ENCODE data around the gene ZNF451. TPM values are rescaled to one million over a fixed set of nuclear protein-coding genes. Genes with fewer than 3 reads are reported as not detected.
A peak's percentile ranks its signal among the peaks of the same experiment; 100 is the strongest.

ZNF451 gene
- total RNA-seq, 2 donors from 2014 or later: 58.1 to 72.5 TPM

GRCh38 chr6:57094689-57095088, 4.7 kb downstream of the ZNF451 start:
- Mint-ChIP-seq H3K36me3 (ENCODE audit: low read depth) (peaks cover 38% of the 10 kb centered on the region), H3K27me3 (ENCODE audit: insufficient read depth) (no peaks in the 10 kb centered on the region), H3K9me3 (no peaks in the 10 kb centered on the region), H3K27ac (no peak overlapping the region), H3K4me1 (peaks cover 30% of the 10 kb centered on the region), H3K4me3 (no peak overlapping the region)
- Histone ChIP-seq H3K4me3 (ENCODE audit: low read length) (no peak overlapping the region), H3K27me3 (ENCODE audit: control insufficient read depth, insufficient read depth, low read length, poor library complexity, severe bottlenecking) (no peaks in the 10 kb centered on the region), H3K36me3 (ENCODE audit: control insufficient read depth, insufficient read depth, low read length) (peaks cover 67% of the 10 kb centered on the region), H3K4me1 (ENCODE audit: control insufficient read depth, insufficient read depth, low read length) (no peaks in the 10 kb centered on the region), H3K9ac (ENCODE audit: extremely low read depth, low read length, poor library complexity, severe bottlenecking) (no peak overlapping the region), H3K27ac (ENCODE audit: low read depth, low read length) (no peak overlapping the region), H3K9me3 (ENCODE audit: control insufficient read depth, low read length) (no peaks in the 10 kb centered on the region)
- no peak for TF ChIP-seq CTCF (conservative IDR thresholded peaks at IDR 0.05)
- DNase-seq: no peak
- 100% methylated on average over 1 of the region's 1 CpG; no CpG with 5 or more reads in 1 of the 2 experiments for WGBS, 2 experiments (ENCODE audit: insufficient coverage in 1 of 2, insufficient read length in 1 of 2)

- no peaks in the 10 kb centered on the region for H3K9me3 Mint-ChIP-seq
- H3K27me3 Mint-ChIP-seq (ENCODE audit: insufficient read depth): no peaks in the 10 kb centered on the region
- H3K27ac Mint-ChIP-seq: peak overlapping the region; percentile 69
- peaks cover 56% of the 10 kb centered on the region for H3K36me3 Mint-ChIP-seq (ENCODE audit: low read depth)
- Histone ChIP-seq H3K36me3 (ENCODE audit: control insufficient read depth, insufficient read depth, low read length) (peaks cover 84% of the 10 kb centered on the region), H3K4me1 (ENCODE audit: control insufficient read depth, insufficient read depth, low read length) (no peaks in the 10 kb centered on the region), H3K9me3 (ENCODE audit: control insufficient read depth, low read length) (no peaks in the 10 kb centered on the region), H3K4me3 (ENCODE audit: low read length) (no peak overlapping the region), H3K9ac (ENCODE audit: extremely low read depth, low read length, poor library complexity, severe bottlenecking) (no peak overlapping the region), H3K27me3 (ENCODE audit: control insufficient read depth, insufficient read depth, low read length, poor library complexity, severe bottlenecking) (no peaks in the 10 kb centered on the region), H3K27ac (ENCODE audit: low read depth, low read length) (no peak overlapping the region)
- H3K4me1 Mint-ChIP-seq: peaks cover 18% of the 10 kb centered on the region
- H3K4me3 Mint-ChIP-seq: no peak overlapping the region
- 95% methylated on average over 1 of the region's 1 CpG; no CpG with 5 or more reads in 1 of the 2 experiments for WGBS, 2 experiments (ENCODE audit: insufficient coverage in 1 of 2, insufficient read length in 1 of 2)
- no peak for TF ChIP-seq CTCF (conservative IDR thresholded peaks at IDR 0.05)
- no peak for DNase-seq
These were observed 7.6 kb downstream of the ZNF451 start for GRCh38 chr6:57097596-57097995.

- Histone ChIP-seq H3K4me3 (ENCODE audit: low read length) (no peak overlapping the region), H3K27ac (ENCODE audit: low read depth, low read length) (no peak overlapping the region), H3K27me3 (ENCODE audit: control insufficient read depth, insufficient read depth, low read length, poor library complexity, severe bottlenecking) (no peaks in the 10 kb centered on the region), H3K9ac (ENCODE audit: extremely low read depth, low read length, poor library complexity, severe bottlenecking) (no peak overlapping the region), H3K9me3 (ENCODE audit: control insufficient read depth, low read length) (no peaks in the 10 kb centered on the region), H3K36me3 (ENCODE audit: control insufficient read depth, insufficient read depth, low read length) (peaks cover 82% of the 10 kb centered on the region), H3K4me1 (ENCODE audit: control insufficient read depth, insufficient read depth, low read length) (no peaks in the 10 kb centered on the region)
- Mint-ChIP-seq H3K27ac (no peak overlapping the region), H3K4me1 (peaks cover 8% of the 10 kb centered on the region), H3K4me3 (no peak overlapping the region), H3K27me3 (ENCODE audit: insufficient read depth) (no peaks in the 10 kb centered on the region), H3K36me3 (ENCODE audit: low read depth) (peaks cover 66% of the 10 kb centered on the region), H3K9me3 (no peaks in the 10 kb centered on the region)
- TF ChIP-seq CTCF (conservative IDR thresholded peaks at IDR 0.05): no peak
- DNase-seq: no peak
- WGBS, 2 experiments (ENCODE audit: insufficient coverage in 1 of 2, insufficient read length in 1 of 2): 97% methylated on average over 3 of the region's 3 CpGs; no CpG with 5 or more reads in 1 of the 2 experiments
These were observed 13.0 kb downstream of the ZNF451 start for GRCh38 chr6:57102976-57103375.

All from endodermal cell (in vitro differentiated cells).